COLO829 (cell line): ENCODE results near the gene KRTAP10-9.

ENCODE experiments used
- DNase-seq: peaks from one replicate; pipeline ENCODE4 v3.0.0; 2012; ENCODE audit warnings: low spot score

Gene KRTAP10-9

DNA sequence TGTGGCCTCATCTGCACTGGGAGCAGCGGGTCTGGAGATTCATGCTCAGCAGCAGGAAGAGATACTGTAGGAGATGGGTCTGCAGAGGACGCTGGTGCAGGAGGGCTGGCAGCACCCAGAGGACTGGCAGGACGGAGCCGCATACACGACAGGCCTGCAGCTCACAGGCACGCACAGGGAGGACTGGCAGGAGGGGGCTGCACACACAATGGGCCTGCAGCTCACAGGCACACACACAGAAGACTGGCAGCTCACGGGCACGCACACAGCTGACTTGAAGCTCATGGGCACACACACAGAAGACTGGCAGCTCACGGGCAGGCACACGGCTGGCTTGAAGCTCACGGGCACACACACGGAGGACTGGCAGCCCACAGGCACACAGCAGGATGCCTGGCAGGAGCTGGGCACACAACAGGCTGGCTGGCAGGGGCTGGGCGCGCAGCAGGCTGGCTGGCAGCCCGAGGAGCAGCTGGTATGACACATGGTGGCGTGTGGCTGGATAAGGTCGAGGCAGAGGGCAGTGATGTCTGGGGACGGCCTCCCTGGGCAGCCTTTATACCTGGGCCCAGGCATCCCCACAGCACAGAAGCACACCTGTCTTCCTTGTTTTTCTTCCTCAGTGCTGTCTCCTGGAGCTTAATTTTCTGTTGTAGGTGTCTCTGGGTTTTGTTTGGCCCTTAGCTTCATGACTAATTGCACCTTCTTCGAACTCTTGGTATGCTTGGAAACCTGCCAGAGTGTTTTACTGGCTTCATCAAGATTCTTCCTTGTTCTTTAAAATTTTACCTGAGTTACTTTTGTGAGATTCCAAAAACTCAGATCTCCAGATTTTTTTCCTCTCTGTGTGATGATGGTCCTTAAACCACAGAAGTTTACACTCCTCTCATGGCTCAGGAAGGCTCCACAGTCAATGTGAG is 39.8 kb downstream of the KRTAP10-9 start, which contains the start of gene KRTAP12-2:
TSS of gene KRTAP12-2 (minus strand) at position 527 of the 920 bp plus-strand sequence. CDS start at position 486, 41 bp downstream.
- no peak for DNase-seq

DNA sequence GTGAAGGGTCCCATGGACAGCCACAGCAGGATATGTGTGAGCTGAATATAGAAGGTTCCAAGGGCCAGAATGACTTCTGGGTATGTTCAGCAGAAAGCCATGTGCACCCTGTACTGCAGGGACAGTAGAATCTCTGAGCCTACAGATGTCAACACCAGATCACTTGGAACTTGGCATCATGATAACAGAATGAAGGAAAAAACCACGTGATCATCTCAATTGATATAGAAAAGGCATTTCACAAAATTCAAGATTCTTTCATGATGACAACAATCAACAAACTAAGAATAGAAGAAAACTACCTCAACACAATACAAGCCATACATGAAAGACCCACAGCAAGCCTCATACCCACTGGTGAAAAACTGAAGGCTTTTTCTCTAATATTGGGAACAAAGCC is 40.7 kb downstream of the KRTAP10-9 start:
- no peak for DNase-seq

DNA sequence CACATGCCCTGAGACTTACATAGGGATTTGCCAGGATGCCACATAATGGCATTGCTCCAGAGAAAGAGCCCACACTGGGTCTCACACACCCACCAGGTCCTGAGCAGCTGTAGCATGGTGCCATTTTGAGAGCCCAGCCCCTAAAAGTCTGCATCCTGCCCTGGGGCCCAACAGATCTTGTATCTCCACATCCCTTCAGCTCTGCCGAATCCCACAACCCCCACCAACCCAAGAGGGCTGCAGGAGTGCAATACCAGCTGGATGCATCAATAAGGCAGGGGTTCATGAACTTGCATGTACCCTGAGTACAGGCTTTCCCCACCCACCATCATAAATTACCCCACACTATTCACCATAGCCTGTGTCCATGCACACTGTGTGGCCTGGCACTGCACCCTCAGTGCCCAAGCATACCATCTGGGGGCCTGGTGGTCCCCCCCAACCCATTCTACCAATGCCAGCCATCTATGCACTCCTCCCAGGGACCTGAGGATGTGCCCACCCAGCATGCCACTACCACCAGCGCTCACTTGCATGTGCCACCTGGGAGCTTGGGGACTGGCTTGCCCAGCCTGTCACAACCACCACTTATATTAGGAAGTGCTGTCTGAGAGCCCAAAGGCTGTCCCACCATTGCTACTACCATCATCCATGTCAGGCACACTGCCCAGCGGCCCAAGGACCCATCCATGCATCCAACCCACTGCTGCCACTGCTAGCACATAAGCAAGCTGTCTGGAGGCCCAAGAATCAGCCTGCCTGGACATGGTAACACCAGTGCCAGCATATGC is 43.9 kb downstream of the KRTAP10-9 start:
- no peak for DNase-seq

DNA sequence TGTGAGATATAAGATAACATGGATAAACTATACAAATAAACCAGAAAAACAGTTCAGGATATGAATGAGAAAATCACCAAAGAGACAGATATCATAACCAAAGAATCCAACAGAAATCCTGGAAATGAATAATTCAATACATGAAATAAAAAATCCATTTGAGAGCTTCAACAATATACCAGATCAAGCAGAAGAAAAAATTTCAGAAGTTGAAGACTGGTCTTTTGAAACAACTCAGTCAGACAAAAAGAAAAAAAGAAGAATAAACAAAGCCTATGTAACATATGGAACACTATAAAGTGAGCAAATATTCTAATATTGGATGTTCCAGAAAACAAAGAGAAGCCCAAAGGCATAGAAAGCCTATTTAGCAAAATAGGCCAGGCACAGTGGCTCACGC is 45.0 kb downstream of the KRTAP10-9 start:
- no peak for DNase-seq

DNA sequence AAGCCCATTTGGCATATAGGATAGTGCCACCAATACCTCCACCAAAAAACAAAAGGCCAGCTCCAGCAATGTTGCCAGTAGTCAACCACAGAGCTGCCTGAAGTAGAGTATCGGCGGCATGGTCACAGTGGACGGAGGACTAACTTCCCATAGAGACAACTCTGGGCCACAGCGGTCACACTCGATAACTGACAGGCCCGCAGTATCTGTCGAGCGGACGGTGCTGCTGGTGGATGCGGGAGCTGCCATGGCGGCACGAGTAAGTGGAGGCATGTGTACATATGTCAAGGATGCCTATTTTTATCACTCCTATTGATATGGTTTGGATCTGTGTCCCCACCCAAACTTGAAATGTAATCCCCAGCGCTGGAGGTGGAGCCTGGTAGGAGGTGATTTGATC is 51.0 kb downstream of the KRTAP10-9 start:
- no peak for DNase-seq
